Fibroblast of lung (primary cell): Measurements from ENCODE around the gene FMN1.

Experiments
- EZH2 ChIP-seq: IDR thresholded peaks from 2 replicates; pipeline ENCODE4 v1.5.1; 2012; ENCODE audit warnings: low read length, control low read depth, mild to moderate bottlenecking; ENCODE audit errors: missing control alignments
- TF ChIP-seq, protein P1 (sequence below), 2 donors: IDR thresholded peaks in 1 of 2; conservative IDR thresholded peaks in 1 of 2; 1 replicate in 1 of 2; 2 replicates in 1 of 2; pipeline ENCODE4 v1.5.1; 2011 to 2012; ENCODE audit warnings: low read length in 2 of 2, control low read depth in 1 of 2, inconsistent platforms in 1 of 2, low read depth in 1 of 2, mild to moderate bottlenecking in 1 of 2

DNA sequence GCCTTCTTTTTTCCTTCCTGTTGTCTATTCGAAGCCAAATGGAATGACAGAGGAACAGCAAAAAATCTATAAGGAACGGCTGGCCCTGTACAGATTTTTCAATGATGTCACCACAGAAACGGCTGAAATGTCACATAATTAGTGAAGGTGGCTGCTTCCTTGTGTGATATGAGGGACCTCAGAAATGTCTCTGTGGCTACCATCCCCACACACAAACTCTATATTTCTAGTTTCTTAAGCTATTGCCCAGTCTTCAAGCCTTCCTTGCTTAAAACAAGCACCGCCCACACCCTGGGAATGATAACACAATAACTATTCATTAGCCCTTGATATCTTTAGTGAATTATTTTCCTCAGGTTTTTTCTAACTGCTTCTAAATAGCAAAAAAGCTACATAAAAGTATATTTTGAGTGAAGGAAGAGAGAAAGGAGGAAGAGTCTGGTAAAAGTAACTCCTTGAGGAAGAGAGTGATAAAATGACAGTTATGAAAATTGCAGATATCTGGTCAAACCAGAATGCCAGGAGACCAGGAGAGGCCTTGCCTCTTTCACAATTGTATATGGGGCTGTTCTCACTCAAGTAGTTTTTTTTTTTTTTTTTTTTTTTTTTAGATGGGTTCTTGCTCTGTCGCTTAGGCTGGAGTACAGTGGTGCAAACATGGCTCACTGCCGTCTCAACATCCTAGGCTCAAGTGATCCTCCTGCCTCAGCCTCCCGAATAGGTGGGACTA, 38.7 kb downstream of the FMN1 start:
- TF ChIP-seq, protein P1, sequence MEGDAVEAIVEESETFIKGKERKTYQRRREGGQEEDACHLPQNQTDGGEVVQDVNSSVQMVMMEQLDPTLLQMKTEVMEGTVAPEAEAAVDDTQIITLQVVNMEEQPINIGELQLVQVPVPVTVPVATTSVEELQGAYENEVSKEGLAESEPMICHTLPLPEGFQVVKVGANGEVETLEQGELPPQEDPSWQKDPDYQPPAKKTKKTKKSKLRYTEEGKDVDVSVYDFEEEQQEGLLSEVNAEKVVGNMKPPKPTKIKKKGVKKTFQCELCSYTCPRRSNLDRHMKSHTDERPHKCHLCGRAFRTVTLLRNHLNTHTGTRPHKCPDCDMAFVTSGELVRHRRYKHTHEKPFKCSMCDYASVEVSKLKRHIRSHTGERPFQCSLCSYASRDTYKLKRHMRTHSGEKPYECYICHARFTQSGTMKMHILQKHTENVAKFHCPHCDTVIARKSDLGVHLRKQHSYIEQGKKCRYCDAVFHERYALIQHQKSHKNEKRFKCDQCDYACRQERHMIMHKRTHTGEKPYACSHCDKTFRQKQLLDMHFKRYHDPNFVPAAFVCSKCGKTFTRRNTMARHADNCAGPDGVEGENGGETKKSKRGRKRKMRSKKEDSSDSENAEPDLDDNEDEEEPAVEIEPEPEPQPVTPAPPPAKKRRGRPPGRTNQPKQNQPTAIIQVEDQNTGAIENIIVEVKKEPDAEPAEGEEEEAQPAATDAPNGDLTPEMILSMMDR (conservative IDR thresholded peaks at IDR 0.05 in 1 of 2, IDR thresholded peaks at IDR 0.05 in 1 of 2; ENCODE audit: low read depth in 1 of 2, low read length in 2 of 2): no peak
- TF ChIP-seq EZH2: no peak
